ENCODE results near the gene AP3S2. TPM values are rescaled to one million over a fixed set of nuclear protein-coding genes. Genes with fewer than 3 reads are reported as not detected.

The AP3S2 gene
- total RNA-seq, 4 donors from 2014 or later: 18.2 to 49.0 (median 30.3) TPM

DNA sequence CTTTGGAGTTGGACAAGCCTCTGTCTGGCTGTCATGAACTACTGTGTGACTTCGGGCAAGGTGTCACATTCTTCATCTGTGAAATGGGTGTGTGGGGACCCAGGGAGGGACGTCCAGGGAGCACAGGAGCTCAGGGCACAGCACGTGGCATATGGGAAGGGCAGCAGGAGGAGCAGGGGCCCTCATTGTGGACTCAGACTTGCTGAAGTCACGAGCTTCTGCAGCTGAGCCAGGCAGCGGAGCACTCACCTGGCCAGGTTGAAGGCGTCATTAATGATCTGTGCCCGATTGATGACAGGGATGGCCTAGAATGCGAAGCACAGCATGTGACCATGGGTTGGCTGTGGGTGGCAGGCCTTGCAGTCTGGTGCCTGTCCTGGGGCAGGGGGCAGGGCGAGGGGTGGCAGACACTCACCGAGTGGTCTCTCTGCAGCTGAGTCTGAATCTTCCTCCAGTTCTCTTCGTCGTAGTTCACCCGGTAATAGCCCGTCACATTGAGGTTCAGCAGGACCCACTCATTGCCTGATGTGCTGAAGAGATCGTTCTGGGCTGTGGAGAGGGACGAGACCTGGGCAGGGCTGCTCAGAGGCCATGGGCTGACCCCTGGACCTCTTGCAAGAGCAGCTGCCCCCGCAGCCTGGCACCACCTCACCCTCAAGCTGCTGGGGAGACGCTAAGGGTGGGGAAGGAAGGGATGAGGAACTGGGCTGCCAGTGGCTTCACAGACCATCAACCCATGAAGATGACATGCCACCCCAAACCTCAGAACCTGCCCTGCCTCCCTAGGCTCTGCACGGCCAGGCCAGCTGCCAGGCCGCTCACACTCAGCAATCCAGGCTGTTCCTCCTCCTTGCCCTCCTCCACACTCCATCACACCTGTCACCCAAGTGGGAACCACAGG lies 94.5 kb downstream of the AP3S2 start:
- H3K36me3 ChIP-seq: no peaks in the 10 kb centered on the region
- 80 to 83% methylated on average over 9 to 15 of the region's 20 CpGs for WGBS, 2 donors

DNA sequence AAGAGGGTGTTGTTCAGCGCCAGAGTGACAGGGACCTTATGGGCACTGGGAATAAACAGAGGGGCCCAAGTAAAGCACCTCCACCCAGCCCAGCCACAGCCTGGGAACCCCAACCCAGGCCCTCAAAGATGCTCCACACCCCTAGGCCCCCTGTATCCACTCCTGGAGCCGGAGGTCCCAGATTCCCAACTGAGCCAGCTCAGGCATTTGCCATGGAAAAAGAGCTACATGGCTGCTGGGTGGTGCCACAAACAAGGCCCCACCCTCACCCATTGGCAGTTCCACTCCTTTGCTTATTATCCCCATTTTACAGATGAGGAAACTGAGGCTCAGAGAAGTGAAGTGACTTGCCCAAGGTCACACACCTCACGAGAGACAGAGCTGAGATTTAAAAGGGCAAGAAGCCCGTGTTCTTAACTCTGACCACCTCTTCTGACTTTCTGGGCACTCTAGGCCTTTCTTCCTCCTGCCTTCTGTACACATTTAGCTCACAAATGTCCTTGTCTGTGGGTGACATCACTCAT lies 96.1 kb downstream of the AP3S2 start:
- peaks cover 0 to 2% (median 0%) of the 10 kb centered on the region in 4 donors for H3K27me3 ChIP-seq
- peaks cover 0 to 11% (median 5%) of the 10 kb centered on the region in 3 donors for H3K4me1 ChIP-seq
- intact Hi-C loops (cut with DNase I): no loop called here

More for the DNA sequence above, 94.5 kb downstream of the AP3S2 start:
- Histone ChIP-seq H3K9me3 (no peaks in the 10 kb centered on the region), H3K4me1 (peaks cover 0 to 11% (median 5%) of the 10 kb centered on the region in 3 donors), H3K27me3 (peaks cover 0 to 6% (median 0%) of the 10 kb centered on the region in 4 donors), H3K4me3 (no peak overlapping the region), H3K27ac (no peak overlapping the region)
- intact Hi-C loops (cut with DNase I): no loop called here
- TF ChIP-seq POLR2A (IDR thresholded peaks at IDR 0.05): no peak
- TF ChIP-seq, protein P1, sequence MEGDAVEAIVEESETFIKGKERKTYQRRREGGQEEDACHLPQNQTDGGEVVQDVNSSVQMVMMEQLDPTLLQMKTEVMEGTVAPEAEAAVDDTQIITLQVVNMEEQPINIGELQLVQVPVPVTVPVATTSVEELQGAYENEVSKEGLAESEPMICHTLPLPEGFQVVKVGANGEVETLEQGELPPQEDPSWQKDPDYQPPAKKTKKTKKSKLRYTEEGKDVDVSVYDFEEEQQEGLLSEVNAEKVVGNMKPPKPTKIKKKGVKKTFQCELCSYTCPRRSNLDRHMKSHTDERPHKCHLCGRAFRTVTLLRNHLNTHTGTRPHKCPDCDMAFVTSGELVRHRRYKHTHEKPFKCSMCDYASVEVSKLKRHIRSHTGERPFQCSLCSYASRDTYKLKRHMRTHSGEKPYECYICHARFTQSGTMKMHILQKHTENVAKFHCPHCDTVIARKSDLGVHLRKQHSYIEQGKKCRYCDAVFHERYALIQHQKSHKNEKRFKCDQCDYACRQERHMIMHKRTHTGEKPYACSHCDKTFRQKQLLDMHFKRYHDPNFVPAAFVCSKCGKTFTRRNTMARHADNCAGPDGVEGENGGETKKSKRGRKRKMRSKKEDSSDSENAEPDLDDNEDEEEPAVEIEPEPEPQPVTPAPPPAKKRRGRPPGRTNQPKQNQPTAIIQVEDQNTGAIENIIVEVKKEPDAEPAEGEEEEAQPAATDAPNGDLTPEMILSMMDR (IDR thresholded peaks at IDR 0.05): no peak
- no peak for DNase-seq

DNA sequence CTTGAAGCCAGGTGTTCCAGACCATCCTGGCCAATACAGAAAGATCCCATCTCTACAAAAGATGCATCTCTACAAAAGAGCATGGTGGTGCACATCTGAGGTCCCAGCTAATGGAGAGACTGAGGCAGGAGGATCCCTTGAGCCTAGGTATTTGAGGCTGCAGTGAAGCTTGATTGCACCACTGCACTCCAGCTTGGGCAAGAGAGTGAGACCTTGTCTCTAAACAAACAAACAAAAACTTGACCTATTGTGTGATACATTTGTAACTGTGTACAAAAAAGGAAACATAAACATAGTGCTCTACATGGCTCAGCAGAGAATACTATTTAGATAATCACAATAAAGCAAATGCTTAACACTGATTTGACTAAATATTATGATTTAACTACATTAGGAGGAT lies 97.8 kb downstream of the AP3S2 start:
- TF ChIP-seq POLR2A (IDR thresholded peaks at IDR 0.05): no peak
- TF ChIP-seq, protein P1 (IDR thresholded peaks at IDR 0.05): no peak
- Histone ChIP-seq H3K27me3 (no peaks in the 10 kb centered on the region), H3K4me3 (no peak overlapping the region), H3K36me3 (no peaks in the 10 kb centered on the region), H3K4me1 (peaks cover 0 to 11% (median 5%) of the 10 kb centered on the region in 3 donors), H3K9me3 (no peaks in the 10 kb centered on the region), H3K27ac (no peak overlapping the region)
- intact Hi-C loops (cut with DNase I): no loop called here
- no peak for DNase-seq

More for the DNA sequence above, 96.1 kb downstream of the AP3S2 start:
- no peak overlapping the region for H3K4me3 ChIP-seq
- WGBS, 2 donors: 84 to 87% methylated on average over 2 to 3 of the region's 4 CpGs
- no peak overlapping the region for H3K27ac ChIP-seq
- TF ChIP-seq, protein P1 (IDR thresholded peaks at IDR 0.05): no peak
- no peak for TF ChIP-seq POLR2A (IDR thresholded peaks at IDR 0.05)
- no peak for DNase-seq
- H3K9me3 ChIP-seq: no peaks in the 10 kb centered on the region
- H3K36me3 ChIP-seq: no peaks in the 10 kb centered on the region

DNA sequence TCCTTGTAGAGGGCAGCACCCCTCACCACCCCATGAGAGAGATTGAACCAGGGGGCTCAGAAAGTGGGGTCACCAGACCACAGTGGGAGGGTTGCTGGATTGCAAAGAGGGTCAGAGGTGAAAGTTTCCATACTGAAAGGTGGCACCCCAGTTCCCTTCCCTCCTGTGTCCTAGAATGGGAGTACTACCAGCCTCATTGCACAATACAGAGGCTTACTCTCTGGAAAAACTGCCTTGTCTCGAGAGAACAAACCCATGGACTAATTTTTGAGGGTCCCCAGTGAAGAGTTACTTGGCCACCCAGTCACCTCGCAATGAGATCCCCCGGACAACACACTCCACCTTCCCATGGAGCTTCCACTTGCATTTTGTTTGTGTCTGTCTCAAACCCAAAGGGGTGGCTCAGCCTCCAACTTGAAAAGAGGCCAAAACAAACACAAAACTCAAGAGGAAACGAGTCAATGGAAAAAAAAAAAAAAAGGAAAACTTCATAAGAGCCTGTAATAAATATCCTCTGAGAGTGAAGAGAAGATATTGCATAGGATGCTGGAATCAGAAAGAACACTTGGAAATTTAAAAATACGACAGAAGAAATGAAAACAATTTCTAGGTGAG lies 99.1 kb downstream of the AP3S2 start:
- Histone ChIP-seq H3K9me3 (no peaks in the 10 kb centered on the region), H3K27ac (no peak overlapping the region), H3K4me1 (peaks cover 0 to 11% (median 5%) of the 10 kb centered on the region in 3 donors), H3K27me3 (no peaks in the 10 kb centered on the region), H3K4me3 (no peak overlapping the region), H3K36me3 (no peaks in the 10 kb centered on the region)
- TF ChIP-seq POLR2A (IDR thresholded peaks at IDR 0.05): no peak
- TF ChIP-seq, protein P1 (IDR thresholded peaks at IDR 0.05): no peak
- 12 to 16% methylated on average over 2 to 4 of the region's 5 CpGs for WGBS, 2 donors
- no peak for DNase-seq
- intact Hi-C loops (cut with DNase I): no loop called here

Data from esophagus squamous epithelium (tissue), 5 donors.